GM19043 (cell line): ENCODE measurements around the gene LRAT.

ENCODE experiments used
- ATAC-seq: cut with Tn5 transposase; IDR thresholded peaks from one replicate; pipeline ENCODE4 v1.9.1; 2021; ENCODE audit warnings: low read depth; ENCODE audit not compliant: unreplicated experiment

The LRAT gene

GRCh38 chr4:154757713-154758112 lies 13.9 kb downstream of the LRAT start:
- ATAC-seq: no peak

DNA sequence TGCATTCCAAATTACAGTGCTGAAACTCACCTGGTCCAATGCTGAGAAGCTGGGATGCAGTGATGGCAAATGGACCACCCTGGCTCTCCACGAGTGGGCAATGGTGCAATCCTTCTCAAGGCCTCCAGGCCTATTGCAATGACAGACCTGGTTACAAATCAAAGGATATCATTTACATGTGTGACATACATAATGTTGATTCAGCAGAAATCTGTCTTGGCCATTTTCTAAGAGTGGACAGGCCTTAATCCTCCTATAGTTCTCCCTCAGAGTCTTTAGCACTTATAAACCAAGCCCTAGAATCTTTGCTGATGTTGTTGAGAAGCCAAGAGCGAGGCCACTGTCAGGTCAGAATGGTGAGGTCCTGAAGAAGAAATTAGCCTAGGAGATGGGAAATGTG lies 17.1 kb downstream of the LRAT start:
- ATAC-seq: no peak

GRCh38 chr4:154778264-154778663 lies 34.5 kb downstream of the LRAT start:
- ATAC-seq: no peak

GRCh38 chr4:154779362-154779947 lies 35.7 kb downstream of the LRAT start:
- no peak for ATAC-seq

GRCh38 chr4:154781126-154781982 lies 37.6 kb downstream of the LRAT start, which contains the start of gene RBM46:
Gene RBM46, plus strand, starts transcription at chr4:154781272. Its CDS starts 15,481 bp downstream, at chr4:154796753.
- no peak for ATAC-seq

- no peak for ATAC-seq
Measured at GRCh38 chr4:154781983-154782293, 38.1 kb downstream of the LRAT start.
